NCI-H187 (cell line): ENCODE results near the gene SLC9A5.

Experiments used
- DNase-seq, 2 experiments: peaks; one replicate each; lab custom pipeline; 2025; lab: John Stamatoyannopoulos, UW

The SLC9A5 gene

DNA sequence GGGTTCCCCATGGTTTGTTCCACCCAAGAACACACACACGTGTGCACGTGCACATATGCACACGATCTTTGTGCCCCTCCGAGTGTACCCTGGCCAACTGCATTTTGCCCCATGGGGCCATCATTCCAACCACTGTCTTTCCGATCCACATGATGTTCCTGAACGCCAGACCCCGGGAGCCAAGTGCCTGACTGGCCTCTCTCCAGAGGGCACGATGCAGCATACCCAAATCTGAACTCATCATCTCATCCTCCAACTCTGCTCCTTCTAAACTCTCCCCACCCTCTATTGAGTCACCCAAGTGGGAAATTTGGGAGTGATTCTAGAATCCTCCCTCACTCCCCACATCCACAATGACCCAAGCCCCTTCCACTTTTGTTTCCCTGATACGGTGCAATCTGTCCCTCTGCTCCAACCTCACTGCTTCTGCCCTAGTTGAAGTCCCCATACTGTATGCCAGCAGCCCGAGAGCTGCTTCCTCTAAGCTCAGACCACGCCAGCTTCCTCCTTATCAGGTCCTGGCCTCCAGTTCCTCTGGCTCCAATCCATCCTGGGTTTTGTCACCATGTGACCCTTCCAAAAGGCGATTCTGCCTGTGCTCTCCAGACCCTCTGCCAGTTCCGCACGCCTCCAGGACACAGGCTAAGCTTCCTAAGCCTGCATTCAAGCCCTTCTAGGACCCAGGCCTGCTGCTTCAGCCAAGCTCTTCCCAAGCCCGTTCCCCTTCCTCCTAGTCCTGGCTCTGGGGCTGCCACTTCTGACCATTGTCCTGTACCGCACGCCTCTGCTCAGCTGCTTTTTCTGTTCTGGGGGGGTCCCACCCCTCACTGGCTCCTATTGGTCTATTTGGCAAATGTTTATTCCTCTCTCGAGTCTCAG, 31.9 kb upstream of the SLC9A5 start:
- DNase-seq: no peak

- DNase-seq: no peak
Observed at GRCh38 chr16:67223992-67224391, 24.8 kb upstream of the SLC9A5 start.

GRCh38 chr16:67226295-67226803, 22.4 kb upstream of the SLC9A5 start:
- DNase-seq: no peak

- peak; percentile 84 to 90 for DNase-seq
Observed at GRCh38 chr16:67226804-67227566, 21.8 kb upstream of the SLC9A5 start, which contains the start of gene TMEM208. Gene TMEM208, plus strand, starts transcription at chr16:67227130. Its CDS starts 89 bp downstream, at chr16:67227219.

DNA sequence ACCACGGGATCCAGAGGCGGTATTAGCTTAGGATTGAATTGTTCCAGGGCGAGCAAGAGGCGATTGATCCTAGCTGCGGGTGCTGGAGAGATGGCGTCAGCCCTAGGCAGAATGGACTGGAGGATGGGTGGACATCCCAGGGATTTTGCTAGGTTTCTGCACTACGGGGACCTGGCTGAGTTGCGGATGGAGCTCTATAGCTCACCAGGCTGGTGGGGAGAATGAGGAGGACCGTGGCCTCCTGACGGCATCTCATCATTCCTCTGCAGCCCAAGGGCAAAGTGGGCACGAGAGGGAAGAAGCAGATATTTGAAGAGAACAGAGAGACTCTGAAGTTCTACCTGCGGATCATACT, 21.2 kb upstream of the SLC9A5 start:
- DNase-seq: no peak

DNA sequence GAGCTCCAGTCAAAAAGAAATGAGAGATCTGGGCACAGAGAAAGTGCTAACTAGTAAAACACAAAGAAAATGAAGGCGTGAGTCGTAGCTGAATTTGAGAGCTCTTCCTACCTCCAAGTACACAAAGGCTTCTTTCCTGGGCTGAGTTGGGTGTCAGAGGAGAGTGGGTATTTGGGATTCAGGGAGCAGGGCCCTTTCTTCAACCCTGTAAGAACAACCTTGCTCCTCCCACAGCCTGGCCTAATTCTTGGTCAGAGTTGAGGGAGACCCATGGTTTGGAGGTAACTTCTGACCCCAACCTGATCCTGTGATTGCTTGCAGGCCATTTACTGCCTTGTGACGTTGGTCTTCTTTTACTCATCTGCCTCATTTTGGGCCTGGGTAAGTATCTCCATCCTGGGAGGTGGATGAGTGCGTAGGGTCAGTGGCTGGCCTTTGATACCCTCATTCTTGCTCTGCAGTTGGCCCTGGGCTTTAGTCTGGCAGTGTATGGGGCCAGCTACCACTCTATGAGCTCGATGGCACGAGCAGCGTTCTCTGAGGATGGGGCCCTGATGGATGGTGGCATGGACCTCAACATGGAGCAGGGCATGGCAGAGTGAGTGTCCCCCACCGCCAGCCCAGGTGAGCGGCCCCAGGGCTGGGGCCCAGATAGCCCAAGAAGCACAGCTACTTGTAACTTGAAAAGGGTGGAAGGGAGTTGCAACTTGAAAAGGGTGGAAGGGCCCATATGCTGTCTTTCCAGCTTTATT, 20.6 kb upstream of the SLC9A5 start:
- no peak for DNase-seq

- DNase-seq: no peak
Observed at GRCh38 chr16:67228905-67229304, 19.9 kb upstream of the SLC9A5 start.

GRCh38 chr16:67229906-67230808, 18.6 kb upstream of the SLC9A5 start:
- DNase-seq: no peak

GRCh38 chr16:67230809-67231660, 17.7 kb upstream of the SLC9A5 start:
- DNase-seq: no peak

GRCh38 chr16:67233596-67233995, 15.2 kb upstream of the SLC9A5 start:
- no peak for DNase-seq

DNA sequence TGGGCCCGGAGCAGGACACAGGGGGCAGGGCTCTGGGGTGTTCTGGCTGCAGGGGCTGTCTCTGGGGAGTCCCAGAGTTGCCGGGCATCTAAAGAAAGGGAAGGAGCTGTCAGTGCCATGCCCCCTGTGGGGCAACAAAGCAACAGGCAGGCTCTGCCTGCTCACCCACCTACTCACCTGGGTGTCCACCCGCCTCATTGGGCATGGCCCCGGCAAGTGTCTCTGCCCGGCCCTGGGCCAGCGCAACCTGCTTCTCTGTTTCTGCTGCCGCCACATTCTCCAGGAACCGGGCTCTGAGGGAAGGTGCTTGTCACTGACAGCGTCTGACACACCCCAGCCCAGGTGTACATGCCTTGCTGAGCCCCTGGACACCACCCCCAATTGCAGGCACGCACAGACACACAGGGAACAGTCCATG, 14.6 kb upstream of the SLC9A5 start:
- no peak for DNase-seq

DNA sequence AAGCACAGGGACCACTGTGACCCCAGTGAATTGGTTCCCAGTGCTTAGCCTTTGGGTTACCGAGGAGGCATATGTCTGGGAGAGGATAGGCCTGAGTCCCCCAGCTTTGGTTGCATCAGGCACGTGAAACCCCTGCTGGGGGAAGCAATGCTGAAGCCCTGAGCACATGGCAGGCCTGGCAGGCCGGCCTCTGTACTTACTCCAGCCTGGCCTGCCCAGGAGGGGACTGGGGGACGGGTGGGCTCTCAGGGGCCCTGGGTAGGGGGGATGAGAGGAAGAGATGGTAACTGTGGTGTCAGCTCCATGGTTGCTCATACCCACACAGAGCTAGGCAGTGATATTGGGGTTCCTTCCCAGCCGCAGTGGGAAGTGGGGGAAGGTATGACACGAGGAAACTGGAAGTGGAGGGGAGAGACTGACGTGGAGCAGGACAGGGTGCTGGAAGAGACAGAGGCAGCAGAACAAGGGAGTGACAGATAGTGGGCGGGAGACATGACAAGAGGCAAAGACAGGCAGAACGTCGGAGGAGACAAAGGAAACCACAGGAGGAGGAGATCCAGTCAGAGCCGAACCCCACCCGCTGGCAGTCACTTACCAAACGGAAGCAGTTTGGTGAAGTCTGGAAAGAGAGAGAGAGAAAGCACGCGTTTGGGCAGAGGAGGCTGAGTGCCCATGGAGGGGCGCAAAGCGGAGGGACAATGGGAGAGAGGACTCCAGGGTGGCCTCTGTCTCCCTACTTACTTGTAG, 12.8 kb upstream of the SLC9A5 start:
- DNase-seq: no peak

DNA sequence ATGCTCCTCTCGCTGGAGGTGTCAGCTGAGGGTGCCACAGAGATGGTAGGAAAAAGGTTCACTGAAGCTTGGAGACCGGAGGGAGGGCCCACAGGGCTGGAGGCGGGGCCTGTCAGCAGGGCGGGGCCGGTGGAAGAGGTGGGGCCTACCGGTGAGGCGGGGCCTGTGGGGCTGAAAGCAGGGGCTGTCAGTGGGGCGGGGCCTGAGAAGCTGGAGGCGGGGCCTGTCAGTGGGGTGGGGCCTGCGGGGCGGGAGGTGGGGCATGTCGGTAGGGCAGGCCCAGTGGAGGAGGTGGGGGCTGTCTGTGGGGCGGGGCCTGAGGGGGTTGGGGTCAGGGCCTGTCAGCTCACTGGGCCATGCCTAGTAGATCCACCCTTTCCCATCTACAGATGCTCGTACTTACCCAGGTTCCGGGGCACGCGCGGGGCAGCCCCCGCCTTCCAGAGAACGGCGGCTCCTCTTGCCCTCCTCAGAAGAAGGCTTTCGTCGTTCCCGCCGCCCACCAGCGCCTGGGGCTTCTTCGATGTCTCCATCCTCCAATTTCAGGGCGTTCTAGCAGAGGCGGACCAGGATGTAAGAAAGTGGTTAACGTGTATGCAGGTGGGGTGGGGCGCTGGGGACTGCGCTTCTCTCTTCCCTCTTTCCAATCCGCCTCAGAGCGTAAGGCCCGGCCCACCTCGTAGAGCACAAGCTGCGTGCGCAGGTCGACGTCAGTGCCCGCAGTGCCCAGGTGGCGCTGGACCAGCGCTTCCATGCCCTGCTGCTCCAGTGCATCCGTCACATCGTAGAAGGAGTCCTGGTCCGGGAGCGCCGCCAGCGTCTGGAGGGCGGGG, 12.0 kb upstream of the SLC9A5 start:
- DNase-seq: peak in 1 of 2 experiments; percentile 13

- no peak for DNase-seq
Observed at GRCh38 chr16:67237396-67238277, 11.1 kb upstream of the SLC9A5 start.

DNA sequence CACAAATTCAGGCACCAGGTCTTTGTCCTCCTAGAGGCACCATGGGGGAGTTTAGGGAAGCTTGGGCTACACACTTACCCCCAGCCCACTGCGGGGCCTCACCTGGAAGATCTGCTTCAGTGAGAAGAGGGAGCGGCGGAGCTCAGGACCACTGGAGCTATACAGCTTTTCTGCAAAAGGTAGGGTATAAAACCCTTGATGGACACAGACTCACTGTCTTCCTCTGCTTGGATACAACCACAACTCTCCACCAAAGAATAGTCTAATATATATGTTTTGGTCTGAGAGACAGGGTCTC, 10.6 kb upstream of the SLC9A5 start:
- DNase-seq: no peak

GRCh38 chr16:67238806-67239470, 9.8 kb upstream of the SLC9A5 start:
- no peak for DNase-seq

- no peak for DNase-seq
Observed at GRCh38 chr16:67240506-67240905, 8.3 kb upstream of the SLC9A5 start.
